ENCODE data around the gene SCUBE1.

The SCUBE1 gene

GRCh38 chr22:43351966-43352345, 8.8 kb upstream of the SCUBE1 start:
- no peak overlapping the region for H3K4me3 ChIP-seq (ENCODE audit: low read length)
- H3K27ac ChIP-seq (ENCODE audit: low read length), result no peak overlapping the region
- H3K9me3 ChIP-seq (ENCODE audit: insufficient read depth, low read depth, low read length), result no peaks in the 10 kb centered on the region
- no peak overlapping the region for H3K9ac ChIP-seq (ENCODE audit: low read depth, low read length)
- peaks cover 5% of the 10 kb centered on the region; the same call in 1 of the 2 replicates for H3K27me3 ChIP-seq (ENCODE audit: insufficient read depth, low read length)
- H3K4me1 ChIP-seq (ENCODE audit: insufficient read depth, low read length), result no peaks in the 10 kb centered on the region
- no peaks in the 10 kb centered on the region for H3K36me3 ChIP-seq (ENCODE audit: insufficient read depth, low read depth, low read length)

GRCh38 chr22:43349636-43350035, 6.5 kb upstream of the SCUBE1 start:
- H3K4me1 ChIP-seq (ENCODE audit: insufficient read depth, low read length), result no peaks in the 10 kb centered on the region
- no peak overlapping the region for H3K9ac ChIP-seq (ENCODE audit: low read depth, low read length)
- no peaks in the 10 kb centered on the region for H3K36me3 ChIP-seq (ENCODE audit: insufficient read depth, low read depth, low read length)
- peaks cover 22% of the 10 kb centered on the region for H3K27me3 ChIP-seq (ENCODE audit: insufficient read depth, low read length)
- no peaks in the 10 kb centered on the region for H3K9me3 ChIP-seq (ENCODE audit: insufficient read depth, low read depth, low read length)
- no peak overlapping the region for H3K27ac ChIP-seq (ENCODE audit: low read length)
- no peak overlapping the region for H3K4me3 ChIP-seq (ENCODE audit: low read length)

- H3K4me3 ChIP-seq (ENCODE audit: low read length), result no peak overlapping the region
- H3K27ac ChIP-seq (ENCODE audit: low read length), result no peak overlapping the region
- H3K9me3 ChIP-seq (ENCODE audit: insufficient read depth, low read depth, low read length), result no peaks in the 10 kb centered on the region
- H3K9ac ChIP-seq (ENCODE audit: low read depth, low read length), result no peak overlapping the region
- H3K27me3 ChIP-seq (ENCODE audit: insufficient read depth, low read length), result peaks cover 47% of the 10 kb centered on the region
- H3K36me3 ChIP-seq (ENCODE audit: insufficient read depth, low read depth, low read length), result no peaks in the 10 kb centered on the region
- H3K4me1 ChIP-seq (ENCODE audit: insufficient read depth, low read length), result no peaks in the 10 kb centered on the region
These were observed 3.4 kb upstream of the SCUBE1 start for GRCh38 chr22:43346521-43346929.

GRCh38 chr22:43345761-43346301, 2.7 kb upstream of the SCUBE1 start:
- Histone ChIP-seq H3K4me1 (ENCODE audit: insufficient read depth, low read length) (no peaks in the 10 kb centered on the region), H3K27me3 (ENCODE audit: insufficient read depth, low read length) (peaks cover 54% of the 10 kb centered on the region), H3K9ac (ENCODE audit: low read depth, low read length) (no peak overlapping the region), H3K4me3 (ENCODE audit: low read length) (no peak overlapping the region), H3K36me3 (ENCODE audit: insufficient read depth, low read depth, low read length) (no peaks in the 10 kb centered on the region), H3K9me3 (ENCODE audit: insufficient read depth, low read depth, low read length) (no peaks in the 10 kb centered on the region), H3K27ac (ENCODE audit: low read length) (no peak overlapping the region)

- Histone ChIP-seq H3K27ac (ENCODE audit: low read length) (no peak overlapping the region), H3K9ac (ENCODE audit: low read depth, low read length) (no peak overlapping the region), H3K36me3 (ENCODE audit: insufficient read depth, low read depth, low read length) (no peaks in the 10 kb centered on the region), H3K4me3 (ENCODE audit: low read length) (no peak overlapping the region), H3K9me3 (ENCODE audit: insufficient read depth, low read depth, low read length) (no peaks in the 10 kb centered on the region), H3K27me3 (ENCODE audit: insufficient read depth, low read length) (peaks cover 59% of the 10 kb centered on the region), H3K4me1 (ENCODE audit: insufficient read depth, low read length) (no peaks in the 10 kb centered on the region)
These were observed 2.2 kb upstream of the SCUBE1 start for GRCh38 chr22:43345356-43345755.

- H3K27me3 ChIP-seq (ENCODE audit: insufficient read depth, low read length), result peaks cover 59% of the 10 kb centered on the region
- H3K36me3 ChIP-seq (ENCODE audit: insufficient read depth, low read depth, low read length), result no peaks in the 10 kb centered on the region
These were observed 1.3 kb upstream of the SCUBE1 start for GRCh38 chr22:43344520-43344787.

GRCh38 chr22:43343670-43344519, 723 bp upstream of the SCUBE1 start:
- H3K4me1 ChIP-seq (ENCODE audit: insufficient read depth, low read length), result no peaks in the 10 kb centered on the region
- peaks cover 59% of the 10 kb centered on the region for H3K27me3 ChIP-seq (ENCODE audit: insufficient read depth, low read length)
- H3K4me3 ChIP-seq (ENCODE audit: low read length), result peak overlapping the region; percentile 61
- H3K27ac ChIP-seq (ENCODE audit: low read length), result no peak overlapping the region
- no peaks in the 10 kb centered on the region for H3K9me3 ChIP-seq (ENCODE audit: insufficient read depth, low read depth, low read length)
- no peak overlapping the region for H3K9ac ChIP-seq (ENCODE audit: low read depth, low read length)
- no peaks in the 10 kb centered on the region for H3K36me3 ChIP-seq (ENCODE audit: insufficient read depth, low read depth, low read length)

More at GRCh38 chr22:43344520-43344787, 1.3 kb upstream of the SCUBE1 start:
- Histone ChIP-seq H3K27ac (ENCODE audit: low read length) (no peak overlapping the region), H3K9ac (ENCODE audit: low read depth, low read length) (no peak overlapping the region), H3K4me1 (ENCODE audit: insufficient read depth, low read length) (no peaks in the 10 kb centered on the region), H3K4me3 (ENCODE audit: low read length) (no peak overlapping the region), H3K9me3 (ENCODE audit: insufficient read depth, low read depth, low read length) (no peaks in the 10 kb centered on the region)

- no peaks in the 10 kb centered on the region for H3K4me1 ChIP-seq (ENCODE audit: insufficient read depth, low read length)
- no peaks in the 10 kb centered on the region for H3K9me3 ChIP-seq (ENCODE audit: insufficient read depth, low read depth, low read length)
- no peaks in the 10 kb centered on the region for H3K36me3 ChIP-seq (ENCODE audit: insufficient read depth, low read depth, low read length)
- peaks cover 66% of the 10 kb centered on the region for H3K27me3 ChIP-seq (ENCODE audit: insufficient read depth, low read length)
- H3K9ac ChIP-seq (ENCODE audit: low read depth, low read length), result no peak overlapping the region
- peak overlapping the region; percentile 52; the same call in 1 of the 2 replicates for H3K4me3 ChIP-seq (ENCODE audit: low read length)
- H3K27ac ChIP-seq (ENCODE audit: low read length), result no peak overlapping the region
These were observed 568 bp downstream of the SCUBE1 start for GRCh38 chr22:43342347-43343261.

GRCh38 chr22:43341565-43341964, 1.6 kb downstream of the SCUBE1 start:
- no peak overlapping the region for H3K9ac ChIP-seq (ENCODE audit: low read depth, low read length)
- H3K27ac ChIP-seq (ENCODE audit: low read length), result no peak overlapping the region
- no peak overlapping the region for H3K4me3 ChIP-seq (ENCODE audit: low read length)
- H3K4me1 ChIP-seq (ENCODE audit: insufficient read depth, low read length), result no peaks in the 10 kb centered on the region
- H3K36me3 ChIP-seq (ENCODE audit: insufficient read depth, low read depth, low read length), result no peaks in the 10 kb centered on the region
- H3K9me3 ChIP-seq (ENCODE audit: insufficient read depth, low read depth, low read length), result no peaks in the 10 kb centered on the region
- peaks cover 67% of the 10 kb centered on the region for H3K27me3 ChIP-seq (ENCODE audit: insufficient read depth, low read length)

GRCh38 chr22:43338766-43339345, 4.3 kb downstream of the SCUBE1 start:
- Histone ChIP-seq H3K4me3 (ENCODE audit: low read length) (no peak overlapping the region), H3K9me3 (ENCODE audit: insufficient read depth, low read depth, low read length) (no peaks in the 10 kb centered on the region), H3K27me3 (ENCODE audit: insufficient read depth, low read length) (peaks cover 42% of the 10 kb centered on the region), H3K4me1 (ENCODE audit: insufficient read depth, low read length) (no peaks in the 10 kb centered on the region), H3K9ac (ENCODE audit: low read depth, low read length) (no peak overlapping the region), H3K27ac (ENCODE audit: low read length) (no peak overlapping the region), H3K36me3 (ENCODE audit: insufficient read depth, low read depth, low read length) (no peaks in the 10 kb centered on the region)

- Histone ChIP-seq H3K9me3 (ENCODE audit: insufficient read depth, low read depth, low read length) (no peaks in the 10 kb centered on the region), H3K27me3 (ENCODE audit: insufficient read depth, low read length) (peaks cover 37% of the 10 kb centered on the region), H3K4me1 (ENCODE audit: insufficient read depth, low read length) (no peaks in the 10 kb centered on the region), H3K9ac (ENCODE audit: low read depth, low read length) (no peak overlapping the region), H3K36me3 (ENCODE audit: insufficient read depth, low read depth, low read length) (no peaks in the 10 kb centered on the region), H3K27ac (ENCODE audit: low read length) (no peak overlapping the region), H3K4me3 (ENCODE audit: low read length) (no peak overlapping the region)
These were observed 5.2 kb downstream of the SCUBE1 start for GRCh38 chr22:43337946-43338345.
